ENCODE data around the gene SPTY2D1.
"Not testable (repeated sequence)": the region's sequence is repeated elsewhere in the genome, so short reads cannot be mapped to it uniquely, and the experiment has no call there.

Gene SPTY2D1

DNA sequence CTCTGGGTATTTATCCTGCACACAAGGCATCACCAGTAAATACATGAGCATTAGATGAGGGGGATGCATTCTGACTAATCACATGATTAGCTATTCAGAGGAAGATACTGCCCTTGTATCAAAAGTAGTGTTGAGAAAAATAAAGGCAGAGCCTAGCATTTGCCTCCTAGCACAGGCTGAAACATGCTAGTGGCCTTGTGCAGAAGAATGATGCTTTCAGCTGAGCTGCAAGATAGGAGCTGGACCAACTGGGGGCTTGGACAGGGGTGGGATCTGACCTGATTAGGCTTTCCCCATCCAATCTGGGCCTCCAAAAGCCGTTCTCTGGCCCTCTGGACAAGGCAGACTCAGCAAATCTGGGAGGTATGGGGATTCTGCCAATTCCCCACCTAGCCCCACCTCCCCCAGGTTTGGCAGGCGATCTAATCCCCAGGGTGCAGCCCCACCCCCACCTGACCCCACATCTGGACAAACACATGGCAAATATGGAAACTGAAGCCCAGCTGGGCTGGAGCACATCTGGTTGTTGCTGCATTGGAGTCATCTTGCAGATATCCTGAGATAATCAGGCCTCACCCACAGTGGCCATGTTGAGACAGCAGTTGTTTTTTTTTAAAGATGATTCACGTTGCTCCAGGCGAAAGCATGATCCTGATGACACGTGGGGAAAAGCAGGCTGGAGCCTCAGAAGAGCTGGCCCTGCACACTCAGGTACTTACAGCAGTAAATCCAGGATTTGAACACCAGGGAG lies 39.0 kb downstream of the SPTY2D1 start:
- Mint-ChIP-seq H3K27me3 (ENCODE audit: low read depth, poor library complexity) (no peaks in the 10 kb centered on the region), H3K36me3 (ENCODE audit: low read depth) (peaks cover 40% of the 10 kb centered on the region), H3K4me1 (peaks cover 5% of the 10 kb centered on the region), H3K4me3 (no peak overlapping the region), H3K27ac (no peak overlapping the region), H3K9me3 (no peaks in the 10 kb centered on the region)
- DNase-seq: no peak
- TF ChIP-seq, protein P1, sequence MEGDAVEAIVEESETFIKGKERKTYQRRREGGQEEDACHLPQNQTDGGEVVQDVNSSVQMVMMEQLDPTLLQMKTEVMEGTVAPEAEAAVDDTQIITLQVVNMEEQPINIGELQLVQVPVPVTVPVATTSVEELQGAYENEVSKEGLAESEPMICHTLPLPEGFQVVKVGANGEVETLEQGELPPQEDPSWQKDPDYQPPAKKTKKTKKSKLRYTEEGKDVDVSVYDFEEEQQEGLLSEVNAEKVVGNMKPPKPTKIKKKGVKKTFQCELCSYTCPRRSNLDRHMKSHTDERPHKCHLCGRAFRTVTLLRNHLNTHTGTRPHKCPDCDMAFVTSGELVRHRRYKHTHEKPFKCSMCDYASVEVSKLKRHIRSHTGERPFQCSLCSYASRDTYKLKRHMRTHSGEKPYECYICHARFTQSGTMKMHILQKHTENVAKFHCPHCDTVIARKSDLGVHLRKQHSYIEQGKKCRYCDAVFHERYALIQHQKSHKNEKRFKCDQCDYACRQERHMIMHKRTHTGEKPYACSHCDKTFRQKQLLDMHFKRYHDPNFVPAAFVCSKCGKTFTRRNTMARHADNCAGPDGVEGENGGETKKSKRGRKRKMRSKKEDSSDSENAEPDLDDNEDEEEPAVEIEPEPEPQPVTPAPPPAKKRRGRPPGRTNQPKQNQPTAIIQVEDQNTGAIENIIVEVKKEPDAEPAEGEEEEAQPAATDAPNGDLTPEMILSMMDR (IDR thresholded peaks at IDR 0.05): no peak

DNA sequence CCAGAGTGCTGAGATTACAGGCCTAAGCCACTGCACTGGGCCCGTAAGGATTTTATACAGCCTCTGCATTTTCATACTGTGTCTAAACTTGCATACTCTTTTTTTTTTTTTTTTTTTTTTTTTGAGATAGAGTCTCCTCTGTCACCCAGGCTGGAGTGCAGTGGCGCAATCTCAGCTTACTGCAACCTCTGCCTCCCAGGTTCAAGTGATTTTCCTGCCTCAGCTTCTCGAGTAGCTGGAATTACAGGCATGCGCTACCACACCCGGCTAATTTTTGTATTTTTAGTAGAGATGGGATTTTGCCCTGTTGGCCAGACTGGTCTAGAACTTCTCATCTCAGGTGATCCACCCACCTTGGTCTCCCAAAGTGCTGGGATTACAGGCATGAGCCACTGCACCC lies 40.1 kb downstream of the SPTY2D1 start:
- not testable (repeated sequence) for H3K27me3 Mint-ChIP-seq (ENCODE audit: low read depth, poor library complexity); DNase-seq; H3K4me3 Mint-ChIP-seq; H3K9me3 Mint-ChIP-seq; H3K4me1 Mint-ChIP-seq; H3K27ac Mint-ChIP-seq
- H3K36me3 Mint-ChIP-seq (ENCODE audit: low read depth): peaks cover 40% of the 10 kb centered on the region

DNA sequence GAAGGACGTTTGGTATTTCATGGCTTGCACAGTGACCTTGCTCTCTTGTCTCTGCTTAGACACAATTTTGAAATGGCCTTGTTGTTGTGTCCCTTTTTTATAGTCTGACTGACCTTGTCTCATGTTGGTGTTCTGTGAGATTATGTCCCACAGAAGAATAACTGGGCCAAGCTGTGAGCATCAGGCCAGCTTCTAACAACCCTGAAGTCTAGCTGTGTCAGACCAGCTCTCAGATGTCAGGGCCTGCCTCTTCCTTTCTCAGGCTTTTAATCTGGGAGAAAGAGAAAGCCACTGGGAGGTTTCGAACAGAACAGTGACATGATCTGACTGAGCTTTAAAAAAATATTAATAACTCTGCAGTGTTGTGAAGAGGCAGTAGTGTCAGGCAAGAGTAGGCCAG lies 43.6 kb downstream of the SPTY2D1 start:
- DNase-seq: no peak
- Mint-ChIP-seq H3K9me3 (no peaks in the 10 kb centered on the region), H3K4me1 (peaks cover 5% of the 10 kb centered on the region), H3K4me3 (no peak overlapping the region), H3K36me3 (ENCODE audit: low read depth) (peaks cover 13% of the 10 kb centered on the region), H3K27ac (no peak overlapping the region), H3K27me3 (ENCODE audit: low read depth, poor library complexity) (no peaks in the 10 kb centered on the region)
- TF ChIP-seq, protein P1 (IDR thresholded peaks at IDR 0.05): no peak

DNA sequence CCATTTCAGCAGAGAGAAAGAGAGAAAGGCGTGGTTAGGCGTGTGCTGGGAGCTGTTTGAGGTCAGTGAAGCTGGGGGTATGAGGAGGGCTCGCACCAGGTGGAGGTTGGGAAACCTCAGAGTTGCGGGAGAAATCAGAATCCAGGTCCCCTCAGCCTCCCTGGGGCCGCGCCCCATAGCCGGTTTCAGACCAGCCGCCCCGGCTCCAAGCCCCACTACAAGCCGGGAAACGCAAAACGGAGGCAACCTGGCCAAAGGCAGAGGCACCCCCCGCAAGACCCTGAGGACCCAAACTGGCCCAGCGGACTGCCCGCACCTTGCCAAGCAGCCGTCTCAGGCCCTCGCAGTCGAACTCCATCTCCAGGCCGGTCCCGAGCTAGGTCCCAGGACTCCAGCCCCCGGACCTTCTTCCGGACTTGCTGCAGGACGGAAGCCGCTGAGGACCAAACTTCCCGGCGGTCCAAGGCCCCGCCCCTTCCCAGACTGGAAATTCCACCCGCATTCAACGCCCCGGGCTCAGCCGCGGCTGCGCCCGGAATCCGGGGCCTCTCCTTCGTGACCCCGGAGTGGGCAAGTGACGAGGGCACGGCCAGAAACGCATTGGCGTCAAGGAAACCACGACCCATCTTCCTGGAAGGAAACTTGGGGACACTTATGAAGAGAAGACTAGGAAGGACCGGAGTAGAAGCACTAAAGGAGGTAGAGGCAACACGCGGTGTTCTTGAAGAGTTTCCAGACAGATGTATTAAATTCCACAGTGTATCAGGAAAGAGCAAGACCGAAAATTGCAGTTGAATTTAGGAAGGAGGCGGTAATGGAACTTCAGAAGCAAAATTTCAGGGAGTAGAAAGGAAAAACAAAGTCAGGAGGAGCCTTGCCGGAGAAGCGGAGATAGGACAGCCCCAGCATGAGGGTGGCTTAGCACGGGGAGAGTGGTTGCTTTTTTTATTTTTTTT lies 45.6 kb downstream of the SPTY2D1 start, which contains the start of gene UEVLD:
UEVLD (minus strand) TSS at position 438 of the 956 bp plus-strand sequence; CDS start at position 358, 80 bp downstream.
- TF ChIP-seq, protein P1 (IDR thresholded peaks at IDR 0.05): no peak
- DNase-seq: peak; percentile 90
- Mint-ChIP-seq H3K9me3 (no peaks in the 10 kb centered on the region), H3K36me3 (ENCODE audit: low read depth) (no peaks in the 10 kb centered on the region), H3K4me1 (peaks cover 5% of the 10 kb centered on the region), H3K27me3 (ENCODE audit: low read depth, poor library complexity) (no peaks in the 10 kb centered on the region), H3K27ac (no peak within 1 kb of the TSS), H3K4me3 (no peak within 1 kb of the TSS)

DNA sequence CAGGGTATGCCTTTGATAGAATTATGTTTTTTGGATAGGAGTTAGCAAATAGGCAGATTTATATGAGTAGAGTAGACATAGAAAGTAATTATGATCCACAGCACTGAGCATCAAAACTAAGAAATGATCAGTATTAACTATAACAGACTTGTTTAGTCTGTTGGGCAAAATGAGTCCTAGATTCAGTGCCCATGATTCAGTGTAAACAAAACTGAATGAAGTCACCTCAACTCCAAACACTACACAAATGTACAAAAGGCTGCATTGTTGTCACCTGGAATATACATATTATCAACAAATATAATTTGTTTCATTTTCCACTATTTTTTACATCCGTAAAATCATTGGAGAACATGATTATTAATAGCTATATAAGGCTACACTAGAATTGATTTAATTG lies 52.3 kb downstream of the SPTY2D1 start:
- no peaks in the 10 kb centered on the region for H3K27me3 Mint-ChIP-seq (ENCODE audit: low read depth, poor library complexity)
- H3K4me1 Mint-ChIP-seq: no peaks in the 10 kb centered on the region
- no peak overlapping the region for H3K27ac Mint-ChIP-seq
- DNase-seq: no peak
- H3K4me3 Mint-ChIP-seq: no peak overlapping the region
- TF ChIP-seq, protein P1 (IDR thresholded peaks at IDR 0.05): no peak
- peaks cover 10% of the 10 kb centered on the region for H3K36me3 Mint-ChIP-seq (ENCODE audit: low read depth)
- no peaks in the 10 kb centered on the region for H3K9me3 Mint-ChIP-seq

DNA sequence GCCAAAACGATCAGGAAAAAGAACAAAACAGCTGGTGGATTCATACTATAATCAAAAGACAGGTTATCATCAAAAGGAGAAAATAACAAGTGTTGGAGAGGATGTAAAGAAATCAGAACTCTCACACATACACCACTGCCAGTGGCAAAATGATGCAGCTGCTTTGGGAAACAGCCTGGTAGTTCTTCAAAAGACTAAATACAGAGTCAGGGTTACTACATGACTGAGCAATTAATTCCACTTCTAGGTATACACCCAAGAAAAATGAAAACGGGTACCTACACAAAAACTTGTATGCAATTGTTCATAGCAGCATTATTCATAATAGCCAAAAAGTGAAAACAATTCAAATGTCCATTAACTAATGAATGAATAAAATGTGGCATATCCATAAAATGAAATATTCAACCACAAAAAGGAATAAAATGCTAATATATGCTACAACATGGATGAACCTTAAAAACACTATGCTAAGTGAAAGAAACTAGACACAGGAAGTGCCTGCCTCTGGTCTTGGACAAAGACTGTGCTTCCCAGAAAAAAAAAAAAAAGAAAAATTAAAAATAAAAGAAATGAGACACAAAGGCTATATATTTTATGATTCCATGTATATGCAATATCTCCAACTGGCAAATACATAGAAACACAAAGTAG lies 53.9 kb downstream of the SPTY2D1 start:
- Mint-ChIP-seq H3K27me3 (ENCODE audit: low read depth, poor library complexity) (no peaks in the 10 kb centered on the region), H3K36me3 (ENCODE audit: low read depth) (peaks cover 14% of the 10 kb centered on the region), H3K9me3 (no peaks in the 10 kb centered on the region), H3K27ac (no peak overlapping the region), H3K4me1 (no peaks in the 10 kb centered on the region), H3K4me3 (no peak overlapping the region)
- DNase-seq: no peak
- TF ChIP-seq, protein P1 (IDR thresholded peaks at IDR 0.05): no peak
